ENCODE results near the gene PHGDH.

The PHGDH gene

DNA sequence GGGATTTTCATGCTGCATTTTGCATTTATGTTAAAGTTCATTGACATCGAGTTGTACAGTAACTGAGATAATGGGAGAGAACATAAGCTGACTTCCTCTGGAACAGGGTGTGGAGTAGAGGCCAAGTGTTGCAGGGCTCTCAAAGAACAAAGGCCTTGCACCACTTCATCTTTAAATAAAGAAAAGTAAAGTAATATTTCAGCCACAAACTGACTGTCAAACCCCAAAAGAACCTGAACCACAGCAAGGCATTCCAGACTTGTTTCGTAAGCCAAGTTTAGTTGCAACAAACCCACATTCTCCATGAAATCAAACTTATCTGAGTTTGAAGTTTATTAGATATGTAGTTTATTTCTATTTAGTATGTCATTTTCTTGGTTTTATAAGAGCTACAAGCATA lies 76.0 kb downstream of the PHGDH start:
- no peak overlapping the region for H3K9ac ChIP-seq (ENCODE audit: low read depth, low read length)
- H3K4me1 ChIP-seq (ENCODE audit: insufficient read depth, low read length) = no peaks in the 10 kb centered on the region
- no peaks in the 10 kb centered on the region for H3K36me3 ChIP-seq (ENCODE audit: insufficient read depth, low read length)
- H3K9me3 ChIP-seq (ENCODE audit: control insufficient read depth, insufficient read depth, low read length) = no peaks in the 10 kb centered on the region

DNA sequence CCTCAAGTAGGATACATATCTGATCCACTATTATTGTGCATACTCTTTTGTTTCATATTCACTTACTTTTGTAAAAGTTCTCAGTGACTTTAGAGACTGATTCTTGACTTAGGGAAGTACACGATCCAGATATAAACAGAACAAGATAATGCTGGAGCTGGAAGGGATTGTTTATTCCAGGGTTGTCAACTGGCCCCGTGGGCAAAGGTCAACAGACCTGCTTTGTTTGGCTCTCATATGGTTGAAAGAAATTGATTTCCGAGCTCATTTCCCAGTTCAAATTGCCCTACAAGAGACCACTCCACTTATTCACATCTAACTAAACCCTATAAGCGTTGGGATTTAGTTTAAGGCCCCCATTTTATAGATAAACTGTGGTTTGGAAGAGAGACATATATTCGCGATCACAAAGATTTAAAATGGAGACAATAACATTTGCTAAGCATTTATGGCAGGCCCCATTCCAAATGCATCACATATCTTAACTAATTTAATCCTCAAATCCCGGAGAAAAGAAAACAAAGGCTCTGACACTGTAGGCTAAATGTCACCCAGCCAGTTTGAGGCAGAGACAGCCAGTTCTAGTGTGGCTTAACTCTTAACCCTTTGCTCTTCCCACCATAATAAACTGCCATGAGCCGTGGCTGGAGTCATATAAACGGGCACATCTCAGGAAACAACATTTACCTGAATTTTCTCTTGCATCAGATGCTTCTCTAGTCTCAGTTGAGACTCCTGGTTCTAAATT lies 78.9 kb downstream of the PHGDH start:
- Histone ChIP-seq H3K4me1 (ENCODE audit: insufficient read depth, low read length) (no peaks in the 10 kb centered on the region), H3K9ac (ENCODE audit: low read depth, low read length) (no peak overlapping the region), H3K36me3 (ENCODE audit: insufficient read depth, low read length) (no peaks in the 10 kb centered on the region), H3K9me3 (ENCODE audit: control insufficient read depth, insufficient read depth, low read length) (no peaks in the 10 kb centered on the region)

- H3K4me1 ChIP-seq (ENCODE audit: insufficient read depth, low read length) = no peaks in the 10 kb centered on the region
- H3K9me3 ChIP-seq (ENCODE audit: control insufficient read depth, insufficient read depth, low read length) = no peaks in the 10 kb centered on the region
- H3K9ac ChIP-seq (ENCODE audit: low read depth, low read length) = no peak overlapping the region
- H3K36me3 ChIP-seq (ENCODE audit: insufficient read depth, low read length) = no peaks in the 10 kb centered on the region
Measured at GRCh38 chr1:119791377-119791776, 79.6 kb downstream of the PHGDH start.
